ENCODE data around the gene GRIK5. TPM values are rescaled to one million over a fixed set of nuclear protein-coding genes. Genes with fewer than 3 reads are reported as not detected.

Gene GRIK5
- total RNA-seq, 4 donors from 2014 or later, result 7.0 to 23.4 (median 12.3) TPM

DNA sequence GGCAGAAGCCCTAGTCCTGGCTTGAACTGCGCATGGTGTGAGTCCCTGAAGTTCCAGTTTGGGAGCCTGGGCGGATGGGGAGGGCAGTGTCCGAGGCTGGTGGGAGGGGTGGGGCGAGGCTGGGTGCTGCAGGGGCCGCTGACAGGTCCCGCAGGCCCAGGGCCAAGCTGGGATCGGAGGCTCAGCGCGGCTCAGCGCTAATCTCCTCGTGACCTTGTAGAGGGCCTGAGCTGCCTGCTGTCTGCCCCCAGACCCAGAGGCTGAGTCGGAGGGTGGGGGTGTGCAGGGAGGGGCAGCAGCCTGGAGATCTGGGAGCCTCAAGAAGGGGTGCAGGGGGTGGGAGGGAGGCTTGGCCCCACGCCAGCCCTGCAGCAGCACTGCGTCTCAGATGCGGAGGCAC, 79.0 kb downstream of the GRIK5 start:
- peaks cover 0 to 15% (median 10%) of the 10 kb centered on the region in 3 donors for H3K4me1 ChIP-seq
- ATAC-seq, result no peak
- H3K36me3 ChIP-seq, result no peaks in the 10 kb centered on the region
- peaks cover 57% of the 10 kb centered on the region for H3K27me3 ChIP-seq
- TF ChIP-seq POLR2A (IDR thresholded peaks at IDR 0.05) (no peak), POLR2AphosphoS5 (IDR thresholded peaks at IDR 0.05) (no peak), EP300 (IDR thresholded peaks at IDR 0.05) (no peak)
- TF ChIP-seq, protein P1, sequence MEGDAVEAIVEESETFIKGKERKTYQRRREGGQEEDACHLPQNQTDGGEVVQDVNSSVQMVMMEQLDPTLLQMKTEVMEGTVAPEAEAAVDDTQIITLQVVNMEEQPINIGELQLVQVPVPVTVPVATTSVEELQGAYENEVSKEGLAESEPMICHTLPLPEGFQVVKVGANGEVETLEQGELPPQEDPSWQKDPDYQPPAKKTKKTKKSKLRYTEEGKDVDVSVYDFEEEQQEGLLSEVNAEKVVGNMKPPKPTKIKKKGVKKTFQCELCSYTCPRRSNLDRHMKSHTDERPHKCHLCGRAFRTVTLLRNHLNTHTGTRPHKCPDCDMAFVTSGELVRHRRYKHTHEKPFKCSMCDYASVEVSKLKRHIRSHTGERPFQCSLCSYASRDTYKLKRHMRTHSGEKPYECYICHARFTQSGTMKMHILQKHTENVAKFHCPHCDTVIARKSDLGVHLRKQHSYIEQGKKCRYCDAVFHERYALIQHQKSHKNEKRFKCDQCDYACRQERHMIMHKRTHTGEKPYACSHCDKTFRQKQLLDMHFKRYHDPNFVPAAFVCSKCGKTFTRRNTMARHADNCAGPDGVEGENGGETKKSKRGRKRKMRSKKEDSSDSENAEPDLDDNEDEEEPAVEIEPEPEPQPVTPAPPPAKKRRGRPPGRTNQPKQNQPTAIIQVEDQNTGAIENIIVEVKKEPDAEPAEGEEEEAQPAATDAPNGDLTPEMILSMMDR (IDR thresholded peaks at IDR 0.05), result no peak
- no peaks in the 10 kb centered on the region for H3K9me3 ChIP-seq
- WGBS, 2 donors (ENCODE audit: low coverage in 1 of 2), result 20% methylated on average over 1 of the region's 15 CpGs; no CpG with 5 or more reads in 1 of the 2 donors
- H3K27ac ChIP-seq, result no peak overlapping the region
- H3K4me3 ChIP-seq, result no peak overlapping the region

DNA sequence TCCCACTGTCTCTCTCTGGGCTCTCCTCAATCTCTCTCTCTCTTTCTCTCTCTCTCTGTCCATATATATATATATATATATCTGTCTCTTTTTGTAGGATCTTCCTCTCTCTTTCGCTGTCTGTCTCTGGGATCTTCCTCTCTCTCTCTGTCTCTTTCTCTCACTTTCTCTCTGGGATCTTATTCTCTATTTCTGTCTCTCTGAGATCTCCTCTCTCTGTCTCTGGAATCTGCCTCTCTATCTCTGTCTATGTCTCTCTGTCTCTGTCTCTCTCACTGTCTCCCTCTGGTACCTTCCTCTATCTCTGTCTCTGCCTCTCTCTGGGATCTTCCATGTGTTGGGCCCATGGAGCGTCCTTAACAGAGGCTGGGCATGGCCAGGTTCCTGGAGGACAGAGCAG, 79.4 kb downstream of the GRIK5 start:
- TF ChIP-seq, protein P1 (IDR thresholded peaks at IDR 0.05), result no peak
- TF ChIP-seq POLR2AphosphoS5 (IDR thresholded peaks at IDR 0.05) (no peak), POLR2A (IDR thresholded peaks at IDR 0.05) (no peak)
- Histone ChIP-seq H3K27me3 (peaks cover 52% of the 10 kb centered on the region), H3K4me3 (no peak overlapping the region), H3K27ac (no peak overlapping the region), H3K9me3 (no peaks in the 10 kb centered on the region), H3K36me3 (no peaks in the 10 kb centered on the region), H3K4me1 (peaks cover 0 to 15% (median 10%) of the 10 kb centered on the region in 3 donors)
- WGBS, 2 donors (ENCODE audit: low coverage in 1 of 2), result 61 to 86% methylated on average over 1 to 2 of the region's 2 CpGs
- ATAC-seq, result no peak

DNA sequence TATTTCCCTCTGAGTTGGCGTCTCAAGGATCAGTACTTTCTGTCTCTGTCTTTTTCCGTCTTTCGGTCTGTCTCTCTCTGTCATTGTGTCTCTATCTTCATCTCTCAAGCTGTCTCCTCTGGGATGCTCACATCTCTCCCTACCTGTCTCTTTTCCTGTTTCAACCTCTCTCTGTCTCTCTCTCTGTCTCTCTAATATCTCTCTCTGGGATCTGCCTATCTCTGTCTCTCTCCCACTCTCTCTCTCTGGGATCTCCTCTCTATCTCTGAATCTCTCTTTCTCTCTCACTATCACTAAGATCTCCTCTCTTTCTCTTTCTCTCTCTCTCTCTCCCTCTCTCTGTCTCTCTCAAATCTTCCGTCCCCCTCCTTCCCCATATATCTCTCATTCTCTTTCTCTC, 80.0 kb downstream of the GRIK5 start:
- Histone ChIP-seq H3K27ac (no peak overlapping the region), H3K4me3 (no peak overlapping the region), H3K9me3 (no peaks in the 10 kb centered on the region), H3K4me1 (peaks cover 0 to 15% (median 10%) of the 10 kb centered on the region in 3 donors), H3K27me3 (peaks cover 47% of the 10 kb centered on the region), H3K36me3 (no peaks in the 10 kb centered on the region)
- TF ChIP-seq, protein P1 (IDR thresholded peaks at IDR 0.05), result no peak
- TF ChIP-seq POLR2A (IDR thresholded peaks at IDR 0.05) (no peak), POLR2AphosphoS5 (IDR thresholded peaks at IDR 0.05) (no peak), EP300 (IDR thresholded peaks at IDR 0.05) (no peak)
- 70 to 77% methylated on average over 4 of the region's 4 CpGs for WGBS, 2 donors (ENCODE audit: low coverage in 1 of 2)
- ATAC-seq, result no peak

DNA sequence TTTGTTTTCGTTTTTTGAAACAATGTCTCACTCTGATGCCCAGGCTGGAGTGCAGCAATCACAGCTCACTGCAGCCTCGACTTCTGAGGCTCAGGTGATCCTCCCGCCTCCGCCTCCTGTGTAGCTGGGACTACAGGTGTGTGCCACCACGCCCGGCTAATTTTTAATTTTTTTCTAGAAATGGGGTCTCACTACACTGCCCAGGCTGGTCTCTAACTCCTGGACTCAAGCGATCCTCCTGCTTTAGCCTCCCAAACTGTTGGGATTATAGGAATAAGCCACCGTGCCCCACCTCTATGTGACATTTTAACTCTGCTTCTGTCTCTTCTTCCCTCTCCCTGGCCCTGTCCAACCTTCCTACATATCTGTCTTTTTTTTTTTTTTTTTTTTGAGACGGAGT, 81.1 kb downstream of the GRIK5 start:
- Histone ChIP-seq H3K27ac (no peak overlapping the region), H3K4me1 (peaks cover 0 to 9% (median 5%) of the 10 kb centered on the region in 3 donors), H3K27me3 (peaks cover 36% of the 10 kb centered on the region), H3K36me3 (no peaks in the 10 kb centered on the region), H3K4me3 (no peak overlapping the region), H3K9me3 (no peaks in the 10 kb centered on the region)
- ATAC-seq, result no peak
- WGBS, 2 donors (ENCODE audit: low coverage in 1 of 2), result 69 to 81% methylated on average over 5 to 9 of the region's 9 CpGs
- TF ChIP-seq EP300 (IDR thresholded peaks at IDR 0.05) (no peak), POLR2AphosphoS5 (IDR thresholded peaks at IDR 0.05) (no peak)
- TF ChIP-seq, protein P1 (IDR thresholded peaks at IDR 0.05), result no peak

DNA sequence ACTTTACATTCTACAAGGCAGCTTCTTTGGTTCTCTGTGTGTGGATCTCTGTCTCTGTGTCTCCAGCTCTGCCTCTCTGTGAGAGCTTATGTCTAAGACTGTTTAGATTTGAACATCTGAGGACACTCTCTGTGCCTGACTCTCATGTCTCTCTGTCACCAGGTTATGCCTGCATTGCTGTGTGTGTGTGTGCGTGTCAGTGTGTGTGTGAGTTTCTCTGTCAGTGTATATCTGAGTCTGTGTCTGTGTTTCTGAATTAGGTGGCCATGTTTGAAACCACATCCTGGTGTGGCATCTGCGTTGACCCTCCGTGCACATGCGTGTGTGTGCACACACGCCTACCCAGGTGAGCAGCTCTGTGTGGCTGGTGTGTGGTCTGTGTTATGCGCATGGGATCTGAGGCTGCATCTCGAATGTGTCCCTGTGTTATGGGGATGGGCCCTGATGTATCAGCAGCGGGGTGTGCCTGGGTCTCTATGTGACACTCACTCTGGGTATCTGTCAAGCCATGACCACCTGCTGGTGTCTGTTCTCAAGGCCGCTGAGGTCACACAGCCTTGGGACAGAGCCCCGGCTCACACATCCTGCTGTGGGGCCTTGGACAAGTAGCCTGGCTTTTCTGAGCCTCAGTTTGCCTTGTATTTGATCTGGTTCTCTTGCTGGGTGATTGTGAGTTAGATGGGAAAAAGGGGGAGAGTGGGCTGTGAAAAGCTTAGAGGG, 82.7 kb downstream of the GRIK5 start:
- H3K4me3 ChIP-seq, result no peak overlapping the region
- WGBS, 2 donors (ENCODE audit: low coverage in 1 of 2), result 90 to 100% methylated on average over 1 to 5 of the region's 10 CpGs
- H3K27me3 ChIP-seq, result peaks cover 19% of the 10 kb centered on the region
- no peak for ATAC-seq
- no peaks in the 10 kb centered on the region for H3K9me3 ChIP-seq
- no peaks in the 10 kb centered on the region for H3K36me3 ChIP-seq
- no peaks in the 10 kb centered on the region for H3K4me1 ChIP-seq
- no peak overlapping the region for H3K27ac ChIP-seq
- TF ChIP-seq, protein P1 (IDR thresholded peaks at IDR 0.05), result no peak
- TF ChIP-seq EP300 (IDR thresholded peaks at IDR 0.05), result no peak
- no peak for TF ChIP-seq POLR2AphosphoS5 (IDR thresholded peaks at IDR 0.05)
- TF ChIP-seq POLR2A (IDR thresholded peaks at IDR 0.05), result no peak

All from gastroesophageal sphincter (tissue), 4 donors.